HEK293T (cell line): Measurements from ENCODE around the gene SMAD5.

Experiments used
- ARNT ChIP-seq: fragments of 450-650 bp; IDR thresholded peaks from 2 replicates; pipeline ENCODE4 v1.6.1; 2017; ENCODE audit warnings: mild to moderate bottlenecking
- BHLHE40 ChIP-seq: fragments of 450-650 bp; IDR thresholded peaks from 2 replicates; pipeline ENCODE4 v1.6.1; 2016; ENCODE audit warnings: mild to moderate bottlenecking, moderate library complexity, borderline replicate concordance
- CTBP1 ChIP-seq: fragments of 450-650 bp; IDR thresholded peaks from 2 replicates; pipeline ENCODE4 v1.6.1; 2016; ENCODE audit warnings: borderline replicate concordance
- ELF4 ChIP-seq: fragments of 450-650 bp; IDR thresholded peaks from 2 replicates; pipeline ENCODE4 v1.6.1; 2017; ENCODE audit warnings: antibody characterized with exemption
- FOXA1 ChIP-seq: fragments of 450-650 bp; IDR thresholded peaks from 2 replicates; pipeline ENCODE4 v1.6.1; 2016; ENCODE audit warnings: mild to moderate bottlenecking
- FOXK2 ChIP-seq: fragments of 450-650 bp; IDR thresholded peaks from 2 replicates; pipeline ENCODE4 v1.6.1; 2016; ENCODE audit warnings: mild to moderate bottlenecking
- FOXM1 ChIP-seq: fragments of 450-650 bp; IDR thresholded peaks from 2 replicates; pipeline ENCODE4 v1.6.1; 2017; ENCODE audit warnings: mild to moderate bottlenecking, borderline replicate concordance
- L3MBTL2 ChIP-seq: fragments of 450-650 bp; conservative IDR thresholded peaks from 2 replicates; pipeline ENCODE4 v1.6.1; 2016; ENCODE audit warnings: mild to moderate bottlenecking
- NFRKB ChIP-seq: fragments of 450-650 bp; IDR thresholded peaks from 2 replicates; pipeline ENCODE4 v1.6.1; 2016; ENCODE audit warnings: mild to moderate bottlenecking, moderate library complexity
- PKNOX1 ChIP-seq: fragments of 450-650 bp; IDR thresholded peaks from 2 replicates; pipeline ENCODE4 v1.6.1; 2016
- SP1 ChIP-seq: fragments of 450-650 bp; IDR thresholded peaks from 2 replicates; pipeline ENCODE4 v1.6.1; 2017
- SUZ12 ChIP-seq: fragments of 450-650 bp; IDR thresholded peaks from 2 replicates; pipeline ENCODE4 v1.6.1; 2016; ENCODE audit warnings: mild to moderate bottlenecking
- TARDBP ChIP-seq: fragments of 450-650 bp; IDR thresholded peaks from 2 replicates; pipeline ENCODE4 v1.6.1; 2016
- ZNF384 ChIP-seq: fragments of 450-650 bp; IDR thresholded peaks from 2 replicates; pipeline ENCODE4 v1.6.1; 2016

- no peak for TF ChIP-seq FOXK2
- TF ChIP-seq SP1 = no peak
- no peak for TF ChIP-seq ZNF384
- no peak for TF ChIP-seq BHLHE40
- no peak for TF ChIP-seq L3MBTL2
- no peak for TF ChIP-seq CTBP1
- TF ChIP-seq NFRKB = no peak
- TF ChIP-seq FOXM1 = no peak
- TF ChIP-seq ARNT = no peak
- TF ChIP-seq SUZ12 = no peak
- TF ChIP-seq FOXA1 = no peak
- no peak for TF ChIP-seq TARDBP
- no peak for TF ChIP-seq PKNOX1
- TF ChIP-seq ELF4 = no peak
Measured at GRCh38 chr5:136195971-136196820, 63.6 kb downstream of the SMAD5 start.
